ENCODE measurements around the gene RNF213. TPM values are rescaled to one million over a fixed set of nuclear protein-coding genes. Genes with fewer than 3 reads are reported as not detected.

The RNF213 gene
- total RNA-seq, 2 experiments from 2014 or later = 152 TPM

- CTCF ChIA-PET = interaction anchor here (0.5 to 0.7 kb wide), 2 partner anchors 10 to 1344 kb away, joined by 3 read pairs; no protein-coding TSS in a partner anchor
- POLR2A ChIA-PET = no interaction called here
Measured at GRCh38 chr17:80372922-80373570, 112.4 kb downstream of the RNF213 start.

GRCh38 chr17:80374039-80374731 is 113.5 kb downstream of the RNF213 start:
- CTCF ChIA-PET = no interaction called here
- POLR2A ChIA-PET = no interaction called here

- ChIA-PET POLR2A (no interaction called here), CTCF (no interaction called here)
Measured at GRCh38 chr17:80374732-80375585, 114.3 kb downstream of the RNF213 start.

- POLR2A ChIA-PET = interaction anchor here (0.5 kb wide), 1 partner anchor 142 kb away, joined by 3 read pairs; no protein-coding TSS in a partner anchor
- CTCF ChIA-PET = no interaction called here
Measured at GRCh38 chr17:80376531-80376930, 115.9 kb downstream of the RNF213 start.

GRCh38 chr17:80377798-80378197 is 117.1 kb downstream of the RNF213 start:
- POLR2A ChIA-PET = no interaction called here
- CTCF ChIA-PET = no interaction called here

GRCh38 chr17:80379348-80379747 is 118.7 kb downstream of the RNF213 start:
- POLR2A ChIA-PET = no interaction called here
- CTCF ChIA-PET = interaction anchor here (1.3 kb wide), 1 partner anchor 183 kb away, joined by 3 read pairs; no protein-coding TSS in a partner anchor

GRCh38 chr17:80380068-80380467 is 119.4 kb downstream of the RNF213 start:
- ChIA-PET CTCF (interaction anchor here (1.3 kb wide), 1 partner anchor 184 kb away, joined by 3 read pairs; no protein-coding TSS in a partner anchor), POLR2A (no interaction called here)

- POLR2A ChIA-PET = no interaction called here
- CTCF ChIA-PET = no interaction called here
Measured at GRCh38 chr17:80380555-80381002, 119.9 kb downstream of the RNF213 start.

- POLR2A ChIA-PET = no interaction called here
Measured at GRCh38 chr17:80381416-80381923, 120.8 kb downstream of the RNF213 start.

GRCh38 chr17:80382446-80382845 is 121.8 kb downstream of the RNF213 start:
- CTCF ChIA-PET = interaction anchor here (0.8 kb wide), 1 partner anchor 9 kb away, joined by 3 read pairs; no protein-coding TSS in a partner anchor
- POLR2A ChIA-PET = no interaction called here

More at GRCh38 chr17:80381416-80381923, 120.8 kb downstream of the RNF213 start:
- CTCF ChIA-PET = no interaction called here

- POLR2A ChIA-PET = no interaction called here
Measured at GRCh38 chr17:80382956-80383355, 122.3 kb downstream of the RNF213 start.

GRCh38 chr17:80384078-80384960 is 123.7 kb downstream of the RNF213 start:
- CTCF ChIA-PET = interaction anchor here (0.7 to 1.6 kb wide), 3 partner anchors 7 to 52 kb away, joined by 3 to 6 read pairs (median 3); no protein-coding TSS in a partner anchor
- POLR2A ChIA-PET = interaction anchor here (1.7 kb wide), 1 partner anchor 11 kb away, joined by 5 read pairs; no protein-coding TSS in a partner anchor

More at GRCh38 chr17:80382956-80383355, 122.3 kb downstream of the RNF213 start:
- CTCF ChIA-PET = interaction anchor here (0.8 kb wide), 1 partner anchor 10 kb away, joined by 3 read pairs; no protein-coding TSS in a partner anchor

- ChIA-PET POLR2A (interaction anchor here (1.7 kb wide), 1 partner anchor 10 kb away, joined by 5 read pairs; no protein-coding TSS in a partner anchor), CTCF (interaction anchor here (1.2 to 1.6 kb wide), 2 partner anchors 9 to 53 kb away, joined by 3 read pairs; no protein-coding TSS in a partner anchor)
Measured at GRCh38 chr17:80385046-80385445, 124.4 kb downstream of the RNF213 start.

- ChIA-PET POLR2A (interaction anchor here (1.7 kb wide), 1 partner anchor 9 kb away, joined by 5 read pairs; no protein-coding TSS in a partner anchor), CTCF (no interaction called here)
Measured at GRCh38 chr17:80386341-80386740, 125.7 kb downstream of the RNF213 start.

- POLR2A ChIA-PET = no interaction called here
Measured at GRCh38 chr17:80387071-80387470, 126.4 kb downstream of the RNF213 start.

GRCh38 chr17:80388175-80388574 is 127.5 kb downstream of the RNF213 start:
- CTCF ChIA-PET = interaction anchor here (0.6 kb wide), 1 partner anchor 1915 kb away, joined by 3 read pairs; no protein-coding TSS in a partner anchor
- POLR2A ChIA-PET = no interaction called here

More at GRCh38 chr17:80387071-80387470, 126.4 kb downstream of the RNF213 start:
- CTCF ChIA-PET = no interaction called here

- CTCF ChIA-PET = no interaction called here
- POLR2A ChIA-PET = no interaction called here
Measured at GRCh38 chr17:80388601-80389000, 127.9 kb downstream of the RNF213 start.

All from activated CD8-positive, alpha-beta memory T cell treated with anti-CD3 and anti-CD28 coated beads for 36 hours (primary cell).